GM12865 (cell line): Measurements from ENCODE around the gene GPR4.

Experiments
- DNase-seq: peaks from one replicate; pipeline ENCODE4 v3.0.0; 2010; ENCODE audit warnings: low read depth
- H3K4me3 ChIP-seq: 2 replicates; pipeline ENCODE4 v1.5.1; 2011; ENCODE audit warnings: mild to moderate bottlenecking, low read depth, low read length, control low read depth
- TF ChIP-seq, protein P1 (sequence below): IDR thresholded peaks from 2 replicates; pipeline ENCODE4 v1.5.1; 2011; ENCODE audit warnings: low read length, control low read depth, low read depth, inconsistent platforms; ENCODE audit not compliant: insufficient read depth; ENCODE audit errors: missing control alignments

Gene GPR4

DNA sequence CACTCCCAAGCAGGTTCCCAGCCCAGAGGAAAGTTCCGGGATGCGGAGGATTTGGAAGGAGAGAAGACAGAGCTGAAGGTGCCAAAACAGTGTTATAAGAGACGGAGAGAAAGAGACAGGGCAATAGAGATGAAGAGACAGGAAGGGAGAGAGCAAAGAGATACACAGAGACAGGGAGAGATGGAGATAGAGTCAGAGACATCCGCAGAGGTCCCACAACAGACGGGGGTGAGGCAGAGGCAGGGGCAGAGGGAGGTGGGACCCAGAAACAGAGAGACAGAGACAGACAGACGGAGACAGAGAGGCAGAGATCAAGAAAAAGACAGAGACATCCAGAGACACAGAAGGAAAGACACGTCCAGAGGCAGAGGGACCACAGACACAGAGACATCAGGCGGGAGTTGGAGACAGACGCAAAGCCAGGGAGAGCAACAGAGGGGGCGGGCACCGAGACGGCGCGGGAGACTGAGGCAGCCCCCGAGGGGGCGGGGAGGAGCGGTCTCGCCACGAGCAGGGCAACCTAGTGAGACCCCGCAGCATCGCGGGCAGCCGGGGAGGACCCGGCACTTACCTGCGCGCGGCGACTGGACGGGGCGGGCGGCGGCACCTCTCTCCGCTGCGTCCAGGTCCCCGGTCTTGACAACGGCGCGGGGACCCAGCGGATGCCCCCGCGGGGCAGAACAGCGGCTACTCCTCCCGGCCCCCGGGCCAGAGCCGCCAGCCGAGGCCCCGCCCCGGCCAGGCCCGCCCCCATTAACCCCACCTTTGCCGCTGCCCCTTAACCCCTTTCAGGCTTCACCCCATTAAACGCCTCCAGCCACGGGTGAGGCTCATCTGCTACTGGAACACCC is at the start of gene GPR4:
Gene GPR4, minus strand, starts transcription at position 689 of the 851 bp plus-strand sequence. CDS start 10,346 bp downstream, outside the sequence.
- TF ChIP-seq, protein P1, sequence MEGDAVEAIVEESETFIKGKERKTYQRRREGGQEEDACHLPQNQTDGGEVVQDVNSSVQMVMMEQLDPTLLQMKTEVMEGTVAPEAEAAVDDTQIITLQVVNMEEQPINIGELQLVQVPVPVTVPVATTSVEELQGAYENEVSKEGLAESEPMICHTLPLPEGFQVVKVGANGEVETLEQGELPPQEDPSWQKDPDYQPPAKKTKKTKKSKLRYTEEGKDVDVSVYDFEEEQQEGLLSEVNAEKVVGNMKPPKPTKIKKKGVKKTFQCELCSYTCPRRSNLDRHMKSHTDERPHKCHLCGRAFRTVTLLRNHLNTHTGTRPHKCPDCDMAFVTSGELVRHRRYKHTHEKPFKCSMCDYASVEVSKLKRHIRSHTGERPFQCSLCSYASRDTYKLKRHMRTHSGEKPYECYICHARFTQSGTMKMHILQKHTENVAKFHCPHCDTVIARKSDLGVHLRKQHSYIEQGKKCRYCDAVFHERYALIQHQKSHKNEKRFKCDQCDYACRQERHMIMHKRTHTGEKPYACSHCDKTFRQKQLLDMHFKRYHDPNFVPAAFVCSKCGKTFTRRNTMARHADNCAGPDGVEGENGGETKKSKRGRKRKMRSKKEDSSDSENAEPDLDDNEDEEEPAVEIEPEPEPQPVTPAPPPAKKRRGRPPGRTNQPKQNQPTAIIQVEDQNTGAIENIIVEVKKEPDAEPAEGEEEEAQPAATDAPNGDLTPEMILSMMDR = no peak
- DNase-seq = no peak
- H3K4me3 ChIP-seq = no peak within 1 kb of the TSS

DNA sequence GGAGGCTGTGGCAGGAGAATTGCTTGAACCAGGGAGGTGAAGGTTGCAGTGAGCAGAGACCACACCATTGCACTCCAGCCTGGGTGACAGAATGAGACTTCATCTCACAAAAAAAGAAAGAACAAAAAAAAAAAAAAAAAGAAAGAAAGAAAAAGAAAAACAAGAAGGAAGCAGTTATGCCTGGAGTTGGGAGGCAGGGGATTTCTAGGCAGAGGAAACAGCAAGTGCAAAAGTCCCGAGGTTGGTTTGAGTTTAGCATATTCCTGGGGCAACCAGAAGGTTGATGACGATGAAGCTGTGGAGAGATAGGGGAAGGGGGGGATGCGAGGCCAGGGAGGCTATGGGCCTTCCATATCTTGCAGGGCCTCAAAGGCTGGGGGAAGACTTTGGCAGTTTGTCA is 48.7 kb upstream of the GPR4 start:
- TF ChIP-seq, protein P1 = no peak
- H3K4me3 ChIP-seq = no peak overlapping the region
- no peak for DNase-seq

DNA sequence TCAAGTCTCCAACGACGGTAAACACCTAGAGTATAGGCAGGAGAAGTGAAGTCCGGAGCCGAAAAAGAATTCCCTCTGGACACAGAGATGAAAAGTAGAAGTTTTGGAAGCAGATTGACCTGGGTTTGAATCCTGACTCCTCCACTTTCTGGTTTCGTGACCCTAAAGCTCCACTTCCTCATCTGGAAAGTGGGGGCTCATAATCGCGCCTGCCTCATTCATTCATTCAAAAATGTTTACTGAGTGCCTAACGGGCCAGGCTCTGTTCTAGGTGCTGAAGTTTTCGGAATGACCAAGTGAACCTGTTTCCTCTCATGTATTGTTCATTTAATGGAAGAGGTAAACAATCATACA is 44.3 kb upstream of the GPR4 start:
- TF ChIP-seq, protein P1 = no peak
- no peak for DNase-seq
- peak overlapping the region; percentile 73 for H3K4me3 ChIP-seq

DNA sequence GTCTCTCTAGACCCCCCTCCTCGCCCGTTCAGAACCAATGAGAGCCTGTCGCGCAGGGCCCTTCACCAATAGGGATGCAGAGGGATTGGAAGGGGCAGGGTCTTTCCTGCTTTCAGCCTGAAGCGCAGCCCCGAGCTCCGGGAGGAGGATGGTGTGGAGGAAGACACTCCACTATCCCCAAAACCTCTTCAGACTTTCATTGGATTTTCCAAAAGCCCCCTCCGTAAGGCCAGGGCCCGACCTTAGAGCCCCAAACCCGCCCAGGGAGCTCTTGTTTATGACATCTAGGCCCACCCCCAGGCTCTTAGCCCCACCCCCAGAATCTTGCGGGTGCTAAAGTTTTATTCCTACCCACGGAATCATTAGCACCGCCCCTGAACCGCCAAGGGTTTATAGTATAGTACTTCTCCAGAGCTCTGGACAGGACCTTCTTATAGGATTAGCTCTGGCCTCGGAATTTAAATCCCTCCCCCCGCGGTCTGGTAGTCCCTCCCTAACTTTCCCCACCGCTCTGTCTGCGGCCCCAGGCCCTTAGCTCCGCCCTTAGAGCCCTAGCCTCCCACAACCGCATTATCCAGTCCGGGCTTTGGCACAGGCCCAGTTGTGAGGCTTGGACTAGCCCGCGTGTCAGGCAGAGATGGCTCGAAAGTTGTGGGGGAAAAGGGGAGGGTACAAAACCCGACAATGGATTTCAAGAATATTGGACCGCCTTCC is 43.8 kb upstream of the GPR4 start:
- DNase-seq = peak; percentile 93
- peak overlapping the region; percentile 73 for H3K4me3 ChIP-seq

DNA sequence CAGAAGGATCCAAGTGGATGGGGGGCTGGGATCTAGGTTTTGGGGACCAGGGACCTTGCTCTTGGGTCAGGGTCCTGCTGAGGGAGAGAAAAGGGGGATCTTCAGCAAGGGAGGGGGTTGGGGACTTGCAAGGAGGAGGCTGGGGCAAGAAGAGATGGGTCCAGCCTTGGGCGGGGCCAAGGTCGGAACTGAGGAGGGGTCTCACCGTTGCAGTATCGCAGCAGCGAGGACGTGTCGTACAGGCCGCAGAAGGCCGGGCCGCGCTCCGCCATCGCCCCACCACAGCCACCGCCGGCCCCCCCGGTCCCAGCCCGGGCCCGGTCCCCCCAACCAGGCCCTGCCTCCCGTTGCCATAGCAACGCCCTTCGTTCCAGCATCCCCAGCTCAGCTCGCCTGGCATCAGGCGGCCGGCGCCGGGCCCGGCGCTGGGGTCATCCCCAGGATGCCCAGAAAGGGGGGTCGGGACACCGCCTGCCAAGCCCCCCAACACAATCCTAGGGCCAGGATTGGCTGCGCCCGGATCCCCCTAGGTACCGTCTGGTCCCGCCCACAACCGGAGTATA is 43.1 kb upstream of the GPR4 start:
- H3K4me3 ChIP-seq = peak overlapping the region; percentile 73
- TF ChIP-seq, protein P1 = no peak
- DNase-seq = no peak

More for the DNA sequence above, 43.8 kb upstream of the GPR4 start:
- TF ChIP-seq, protein P1 = no peak

DNA sequence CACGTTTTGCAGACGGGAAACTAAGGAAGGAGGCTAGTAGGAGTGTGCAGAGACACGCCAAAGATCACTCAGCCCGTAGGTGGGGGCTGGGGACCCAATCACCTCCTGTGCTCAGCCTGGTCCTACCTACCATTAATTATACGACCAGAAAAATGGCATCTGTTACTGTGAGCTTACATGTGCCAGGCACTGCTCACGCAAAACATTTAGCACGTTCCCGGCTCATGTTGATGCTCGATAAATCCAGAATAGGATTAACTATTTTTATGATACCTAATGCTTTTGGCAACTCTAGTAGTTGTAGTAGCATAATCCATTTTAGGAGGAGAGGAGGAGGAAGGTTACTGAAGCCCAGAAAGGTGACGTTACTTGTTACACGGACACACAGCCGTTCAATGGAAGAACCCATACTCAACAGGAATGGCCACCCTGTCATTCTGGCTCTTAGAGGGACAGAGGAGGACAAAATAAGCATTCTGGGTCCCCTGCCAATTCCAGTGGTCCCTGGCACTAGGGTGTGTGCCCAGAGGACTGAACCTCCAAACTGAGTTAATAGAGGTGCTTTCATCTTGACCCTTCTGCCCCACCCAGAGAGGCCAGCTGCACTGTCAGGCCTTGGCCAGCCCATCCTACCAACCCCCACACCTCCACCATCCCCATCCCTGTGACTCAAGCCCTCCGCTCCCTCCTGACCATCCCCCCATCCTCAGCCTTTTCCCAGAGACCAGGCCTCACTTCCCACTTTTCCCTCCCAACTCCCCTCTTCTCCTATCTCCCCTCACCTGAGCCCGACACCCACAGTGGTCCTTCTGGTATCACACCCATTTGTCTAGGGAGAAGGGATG is 42.1 kb upstream of the GPR4 start:
- TF ChIP-seq, protein P1 = no peak
- DNase-seq = no peak
- H3K4me3 ChIP-seq = peak overlapping the region; percentile 77
